SK-N-SH (cell line): Measurements from ENCODE around the gene RASA3. TPM values are rescaled to one million over a fixed set of nuclear protein-coding genes. Genes with fewer than 3 reads are reported as not detected.

Source experiments
- CTCF ChIA-PET: fragments of 300-600, 350-600 bp; formaldehyde crosslinking; extraction: SDS; loops from one replicate; lab custom pipeline; 2021; lab: Yijun Ruan, JAX
- POLR2A ChIA-PET: fragments of 350-600 bp; sonication (Branson Sonifier 250); formaldehyde crosslinking; extraction: SDS; loops from one replicate; lab custom pipeline; 2020; ENCODE audit warnings: antibody characterized with exemption, inconsistent platforms; lab: Yijun Ruan, JAX
- DNase-seq: peaks from one replicate; pipeline ENCODE4 v3.0.0; 2012
- H2AFZ ChIP-seq: fragments of 200-600 bp; sonication (generic); 2 replicates; pipeline ENCODE4 v1.8.1; 2016; ENCODE audit warnings: antibody characterized with exemption, mild to moderate bottlenecking, low read depth
- H3F3A ChIP-seq: fragments of 200-600 bp; sonication (generic); replicated peaks from 2 replicates; pipeline ENCODE3; 2016; ENCODE audit warnings: antibody characterized with exemption, mild to moderate bottlenecking; ENCODE audit not compliant: insufficient read depth
- H3K27ac ChIP-seq, 2 experiments: fragments of 200-500 bp in 1 of 2; fragments of 200-600 bp in 1 of 2; sonication (Bioruptor generic) in 1 of 2; sonication (generic), shearing (Covaris generic) in 1 of 2; 2 replicates each; pipeline versions ENCODE4 v1.5.1 to v1.6.1; 2014 to 2016; ENCODE audit warnings: low read depth in 2 of 2, inconsistent platforms in 1 of 2, low read length in 1 of 2, mild to moderate bottlenecking in 1 of 2, mixed read lengths in 1 of 2
- H3K27me3 ChIP-seq: fragments of 200-600 bp; sonication (generic), shearing (Covaris generic); 2 replicates; pipeline ENCODE4 v1.6.1; 2016; ENCODE audit warnings: mixed run types; ENCODE audit not compliant: insufficient read depth
- H3K36me3 ChIP-seq, 2 experiments: fragments of 200-500 bp in 1 of 2; fragments of 200-600 bp in 1 of 2; sonication (Bioruptor generic) in 1 of 2; sonication (generic) in 1 of 2; replicated peaks in 1 of 2; 2 replicates each; pipeline versions ENCODE3 to v1.5.1; 2014 to 2016; ENCODE audit warnings: low read length in 1 of 2, mild to moderate bottlenecking in 1 of 2; ENCODE audit not compliant: insufficient read depth in 2 of 2, control insufficient read depth in 1 of 2
- H3K4me1 ChIP-seq, 2 experiments: fragments of 200-500 bp in 1 of 2; fragments of 200-600 bp in 1 of 2; sonication (Bioruptor generic) in 1 of 2; sonication (generic), shearing (Covaris generic) in 1 of 2; 2 replicates each; pipeline versions ENCODE4 v1.5.1 to v1.6.1; 2014 to 2016; ENCODE audit warnings: low read depth in 1 of 2, low read length in 1 of 2, mixed run types in 1 of 2; ENCODE audit not compliant: insufficient read depth in 2 of 2, control insufficient read depth in 1 of 2
- H3K4me2 ChIP-seq: fragments of 200-600 bp; sonication (generic), shearing (Covaris generic); 2 replicates; pipeline ENCODE4 v1.6.1; 2017; ENCODE audit warnings: mixed run types
- H3K4me3 ChIP-seq, 2 experiments: fragments of 200-500 bp in 1 of 2; fragments of 200-600 bp in 1 of 2; sonication (Bioruptor generic) in 1 of 2; sonication (generic), shearing (Covaris generic) in 1 of 2; 2 replicates each; pipeline versions ENCODE4 v1.5.1 to v1.8.1; 2014 to 2016; ENCODE audit warnings: low read depth in 2 of 2, inconsistent platforms in 1 of 2, low read length in 1 of 2, mild to moderate bottlenecking in 1 of 2, mixed read lengths in 1 of 2, moderate library complexity in 1 of 2
- H3K79me2 ChIP-seq: fragments of 200-600 bp; sonication (generic); 2 replicates; pipeline ENCODE4 v1.8.1; 2017; ENCODE audit warnings: mild to moderate bottlenecking; ENCODE audit not compliant: insufficient read depth
- H3K9ac ChIP-seq: fragments of 200-600 bp; sonication (generic); 2 replicates; pipeline ENCODE4 v1.6.1; 2017; ENCODE audit warnings: mixed run types
- H3K9me2 ChIP-seq: fragments of 200-600 bp; sonication (generic); 2 replicates; pipeline ENCODE4 v1.6.1; 2017; ENCODE audit warnings: mixed run types
- H3K9me3 ChIP-seq: fragments of 200-600 bp; sonication (generic); 2 replicates; pipeline ENCODE4 v1.6.1; 2017; ENCODE audit warnings: mixed run types, mild to moderate bottlenecking, moderate library complexity
- H4K20me1 ChIP-seq: fragments of 200-600 bp; sonication (generic); 2 replicates; pipeline ENCODE4 v1.6.1; 2017; ENCODE audit warnings: mild to moderate bottlenecking, mixed run types; ENCODE audit not compliant: insufficient read depth
- FOSL2 ChIP-seq: IDR thresholded peaks from 2 replicates; pipeline ENCODE4 v1.4.0; 2012; ENCODE audit warnings: low read depth, mild to moderate bottlenecking, moderate library complexity, borderline replicate concordance
- FOXM1 ChIP-seq: IDR thresholded peaks from 2 replicates; pipeline ENCODE4 v1.4.0; 2012; ENCODE audit warnings: low read depth, mild to moderate bottlenecking
- GABPA ChIP-seq: IDR thresholded peaks from 2 replicates; pipeline ENCODE4 v1.4.0; 2012; ENCODE audit warnings: low read depth, mild to moderate bottlenecking
- MEF2A ChIP-seq: IDR thresholded peaks from 2 replicates; pipeline ENCODE4 v1.4.0; 2012; ENCODE audit warnings: low read depth, borderline replicate concordance
- MXI1 ChIP-seq: IDR thresholded peaks from 2 replicates; pipeline ENCODE4 v1.6.1; 2012; ENCODE audit warnings: mild to moderate bottlenecking, low read depth, low read length, improper control_type of control experiment
- RCOR1 ChIP-seq: fragments of 150-350 bp; IDR thresholded peaks from 2 replicates; pipeline ENCODE4 v1.6.1; 2017; ENCODE audit warnings: antibody characterized with exemption, low read length
- SIN3A ChIP-seq: IDR thresholded peaks from 2 replicates; pipeline ENCODE4 v1.6.1; 2012; ENCODE audit warnings: low read depth, mild to moderate bottlenecking, low read length, moderate library complexity, borderline replicate concordance
- YY1 ChIP-seq: IDR thresholded peaks from 2 replicates; pipeline ENCODE4 v1.4.0; 2012; ENCODE audit warnings: low read depth, mild to moderate bottlenecking
- WGBS: methylation state at CpG from one replicate; pipeline ENCODE4 v1.1.6; 2017; ENCODE audit warnings: low lambda C conversion rate; 5-methylcytosine and 5-hydroxymethylcytosine counted together
- polyA plus RNA-seq, 3 experiments: library from polyadenylated mRNA; depleted of rRNA; stranded (reverse); fragments of >200 nt; gene quantifications; 2 replicates each; pipeline ENCODE4 v1.2.3, GENCODE V29; 2012
- TF ChIP-seq, protein P1 (sequence below): IDR thresholded peaks from 2 replicates; pipeline ENCODE4 v1.4.0; 2012; ENCODE audit warnings: low read depth, borderline replicate concordance

Gene RASA3
- polyA plus RNA-seq, 1 of the 3 experiments (the other 2 are of a cell fraction) = 25.1 TPM

DNA sequence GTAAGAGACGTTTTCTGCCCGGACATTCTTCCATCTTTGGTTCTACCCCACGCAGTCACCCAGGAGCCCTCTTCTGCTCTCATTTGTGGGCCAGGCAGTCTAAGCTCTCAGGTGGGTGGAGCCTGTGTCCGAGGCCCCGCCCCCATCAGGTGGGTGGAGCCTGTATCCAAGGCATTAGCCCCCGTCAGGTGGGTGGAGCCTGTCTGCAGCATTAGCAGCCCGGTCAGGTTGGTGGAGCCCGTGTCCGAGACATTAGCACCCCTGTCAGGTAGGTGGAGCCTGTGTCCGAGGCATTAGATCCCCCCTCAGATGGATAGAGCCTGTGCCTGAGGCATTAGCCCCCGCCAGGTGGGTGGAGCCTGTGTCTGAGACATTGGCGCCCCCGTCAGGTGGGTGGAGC lies 113.1 kb downstream of the RASA3 start:
- H2AFZ ChIP-seq = no peak overlapping the region
- H3K9me3 ChIP-seq = no peaks in the 10 kb centered on the region
- POLR2A ChIA-PET = no interaction called here
- H3K4me1 ChIP-seq = no peaks in the 10 kb centered on the region; a peak in 1 of 4 replicates
- H3K4me3 ChIP-seq = no peak overlapping the region
- no peaks in the 10 kb centered on the region for H3F3A ChIP-seq
- H4K20me1 ChIP-seq = no peaks in the 10 kb centered on the region
- DNase-seq = peak; percentile 79
- no peak overlapping the region for H3K4me2 ChIP-seq
- TF ChIP-seq FOXM1 = no peak
- no peak for TF ChIP-seq SIN3A
- no peak for TF ChIP-seq RCOR1
- no peak for TF ChIP-seq YY1
- no peak for TF ChIP-seq MXI1
- TF ChIP-seq MEF2A = no peak
- TF ChIP-seq GABPA = no peak
- H3K79me2 ChIP-seq = 0 out of 2 replicates have a peak, but pooled peaks cover 2% of the 10 kb centered on the region
- H3K9ac ChIP-seq = no peak overlapping the region
- no peaks in the 10 kb centered on the region for H3K9me2 ChIP-seq
- H3K27me3 ChIP-seq = no peaks in the 10 kb centered on the region
- no peak overlapping the region for H3K27ac ChIP-seq
- CTCF ChIA-PET = no interaction called here
- H3K36me3 ChIP-seq = peaks cover 19 to 75% of the 10 kb centered on the region in 2 experiments
- 90% methylated on average over 9 of the region's 13 CpGs for WGBS

DNA sequence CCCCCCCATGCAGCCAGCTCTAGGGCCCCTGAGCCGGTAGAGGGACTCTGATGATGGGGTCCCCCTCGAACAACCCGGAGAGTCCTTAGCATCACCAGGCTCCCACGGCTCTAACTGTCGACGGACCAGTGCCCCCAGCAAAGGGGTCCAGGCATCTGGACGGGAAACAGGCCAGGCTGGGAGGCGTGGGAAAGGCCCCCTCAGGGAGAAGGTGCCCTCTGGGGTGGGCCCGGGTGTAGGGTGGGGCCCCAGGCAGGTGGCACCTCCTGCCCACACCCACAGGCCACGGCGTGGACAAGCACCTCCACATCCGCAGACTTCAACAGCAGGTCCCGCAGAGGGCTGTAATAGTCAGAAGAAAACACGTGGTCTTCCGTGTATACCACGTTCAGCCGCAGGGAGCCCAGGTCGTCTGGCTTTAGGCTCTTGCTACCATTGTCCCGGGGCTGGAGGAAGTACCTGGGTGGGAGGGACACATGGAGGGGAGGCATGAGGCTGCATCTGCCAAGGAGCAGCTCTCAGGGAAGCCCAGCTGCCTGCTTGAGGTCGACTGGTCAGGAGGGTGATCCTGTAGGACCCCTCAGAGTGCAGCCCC lies 113.9 kb downstream of the RASA3 start:
- 84% methylated on average over 8 of the region's 20 CpGs for WGBS

More for the DNA sequence above, 113.9 kb downstream of the RASA3 start:
- Histone ChIP-seq H3K27ac (no peak overlapping the region), H3K36me3 (peaks cover 19 to 68% of the 10 kb centered on the region in 2 experiments), H3K27me3 (no peaks in the 10 kb centered on the region), H3K4me1 (no peaks in the 10 kb centered on the region; a peak in 1 of 4 replicates)
- CTCF ChIA-PET = interaction anchor here (1.8 kb wide), 1 partner anchor 199 kb away, joined by 5 read pairs; no protein-coding TSS in a partner anchor
- DNase-seq = no peak
- TF ChIP-seq, protein P1, sequence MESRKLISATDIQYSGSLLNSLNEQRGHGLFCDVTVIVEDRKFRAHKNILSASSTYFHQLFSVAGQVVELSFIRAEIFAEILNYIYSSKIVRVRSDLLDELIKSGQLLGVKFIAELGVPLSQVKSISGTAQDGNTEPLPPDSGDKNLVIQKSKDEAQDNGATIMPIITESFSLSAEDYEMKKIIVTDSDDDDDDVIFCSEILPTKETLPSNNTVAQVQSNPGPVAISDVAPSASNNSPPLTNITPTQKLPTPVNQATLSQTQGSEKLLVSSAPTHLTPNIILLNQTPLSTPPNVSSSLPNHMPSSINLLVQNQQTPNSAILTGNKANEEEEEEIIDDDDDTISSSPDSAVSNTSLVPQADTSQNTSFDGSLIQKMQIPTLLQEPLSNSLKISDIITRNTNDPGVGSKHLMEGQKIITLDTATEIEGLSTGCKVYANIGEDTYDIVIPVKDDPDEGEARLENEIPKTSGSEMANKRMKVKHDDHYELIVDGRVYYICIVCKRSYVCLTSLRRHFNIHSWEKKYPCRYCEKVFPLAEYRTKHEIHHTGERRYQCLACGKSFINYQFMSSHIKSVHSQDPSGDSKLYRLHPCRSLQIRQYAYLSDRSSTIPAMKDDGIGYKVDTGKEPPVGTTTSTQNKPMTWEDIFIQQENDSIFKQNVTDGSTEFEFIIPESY = no peak
- TF ChIP-seq RCOR1 (no peak), FOSL2 (no peak), GABPA (no peak)
- TF ChIP-seq, all 33 proteins: peak for 0
- 0 out of 2 replicates have a peak, but pooled peaks cover 2% of the 10 kb centered on the region for H3K79me2 ChIP-seq
- H4K20me1 ChIP-seq = no peaks in the 10 kb centered on the region
- no peak overlapping the region for H2AFZ ChIP-seq
- no peak overlapping the region for H3K9ac ChIP-seq
- POLR2A ChIA-PET = no interaction called here
- H3K4me2 ChIP-seq = no peak overlapping the region
- H3F3A ChIP-seq = no peaks in the 10 kb centered on the region
- no peaks in the 10 kb centered on the region for H3K9me3 ChIP-seq
- no peaks in the 10 kb centered on the region for H3K9me2 ChIP-seq
- H3K4me3 ChIP-seq = no peak overlapping the region
